Fibroblast of pulmonary artery (primary cell): ENCODE measurements around the gene TRA2B.

ENCODE experiments used
- DNase-seq: peaks from one replicate; pipeline ENCODE4 v3.0.0-alpha.2; 2010; ENCODE audit warnings: low read depth
- H3K4me3 ChIP-seq: replicated peaks from 2 replicates; pipeline ENCODE4 v1.5.1; 2011; ENCODE audit warnings: low read depth, mild to moderate bottlenecking, control low read depth, low read length, moderate library complexity
- CTCF ChIP-seq: IDR thresholded peaks from 2 replicates; pipeline ENCODE4 v1.5.1; 2011; ENCODE audit warnings: mild to moderate bottlenecking, control low read depth, low read length, inconsistent platforms; ENCODE audit errors: missing control alignments

The TRA2B gene

GRCh38 chr3:185954366-185954723 is 16.5 kb upstream of the TRA2B start:
- TF ChIP-seq CTCF, result no peak
- no peak overlapping the region for H3K4me3 ChIP-seq
- DNase-seq, result no peak

DNA sequence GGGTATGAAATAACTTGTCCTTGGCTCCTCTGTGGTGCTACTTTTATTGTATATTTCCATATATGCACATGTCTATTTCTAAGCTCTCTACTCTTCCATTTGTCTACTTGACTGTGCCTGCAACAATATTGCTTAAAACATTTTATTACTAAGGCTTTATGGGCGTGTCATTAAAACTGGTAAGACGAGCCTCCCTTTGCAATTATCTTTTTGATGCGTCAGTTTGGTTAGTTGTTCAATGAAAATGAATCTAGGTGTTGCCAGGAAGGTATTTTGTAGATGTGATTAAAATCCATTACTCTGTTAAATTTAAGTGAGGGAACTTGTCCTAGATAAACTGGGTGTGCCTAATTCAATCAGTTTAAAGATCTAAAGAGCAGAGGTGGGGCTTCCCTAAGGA is 12.9 kb upstream of the TRA2B start:
- TF ChIP-seq CTCF, result no peak
- no peak for DNase-seq
- no peak overlapping the region for H3K4me3 ChIP-seq

- TF ChIP-seq CTCF, result no peak
- DNase-seq, result no peak
Measured at GRCh38 chr3:185949515-185949914, 11.7 kb upstream of the TRA2B start.

GRCh38 chr3:185948292-185948691 is 10.5 kb upstream of the TRA2B start:
- no peak overlapping the region for H3K4me3 ChIP-seq
- no peak for DNase-seq
- TF ChIP-seq CTCF, result no peak

More at GRCh38 chr3:185949515-185949914, 11.7 kb upstream of the TRA2B start:
- no peak overlapping the region for H3K4me3 ChIP-seq

DNA sequence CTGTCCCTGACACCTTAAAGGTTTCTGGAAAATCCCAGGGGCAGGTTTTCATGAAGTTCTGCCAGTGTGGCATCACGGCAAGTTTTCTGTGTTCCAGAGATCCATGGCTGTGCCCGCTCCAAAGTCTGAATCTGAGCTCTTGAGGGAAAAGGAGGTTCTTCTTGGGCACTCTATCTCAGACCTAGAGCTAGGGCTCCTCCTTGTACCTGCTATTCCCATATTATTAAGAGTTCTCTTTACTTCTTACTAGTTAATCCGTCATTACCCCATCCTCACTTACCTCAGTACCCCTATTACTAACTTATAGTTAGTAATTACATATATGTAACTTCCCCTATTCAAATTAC is 5.9 kb upstream of the TRA2B start:
- no peak for TF ChIP-seq CTCF
- no peak for DNase-seq
- H3K4me3 ChIP-seq, result no peak overlapping the region

GRCh38 chr3:185942907-185943759 is 5.3 kb upstream of the TRA2B start:
- peak overlapping the region; percentile 10 for H3K4me3 ChIP-seq
- peak; percentile 84 for DNase-seq
- no peak for TF ChIP-seq CTCF

DNA sequence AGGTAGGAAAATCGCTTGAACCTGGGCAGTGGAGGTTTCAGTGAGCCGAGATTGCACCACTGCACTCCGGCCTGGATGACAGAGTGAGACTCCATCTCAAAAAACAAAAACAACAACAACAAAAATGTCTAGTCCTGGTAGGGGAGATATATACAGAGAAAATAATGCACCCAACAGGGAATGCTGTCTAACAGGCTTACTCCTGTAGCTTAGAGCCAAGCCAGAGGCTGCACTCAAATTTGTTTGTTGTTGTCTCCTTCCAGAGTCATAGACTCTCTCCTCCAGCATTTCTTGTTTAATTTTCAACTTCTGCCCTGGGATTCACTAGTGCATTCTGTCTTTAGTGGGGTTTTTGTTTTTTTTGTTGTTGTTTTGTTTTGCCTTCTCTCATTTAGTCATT is 4.6 kb upstream of the TRA2B start:
- TF ChIP-seq CTCF, result no peak
- no peak overlapping the region for H3K4me3 ChIP-seq
- DNase-seq, result no peak
